Endothelial cell of umbilical vein (primary cell): Measurements from ENCODE around the gene CCDC74A. TPM values are rescaled to one million over a fixed set of nuclear protein-coding genes. Genes with fewer than 3 reads are reported as not detected.

Source experiments
- BruUV-seq: library from RNA; stranded (reverse); fragments of 400-500 nt; replicated peaks from 2 replicates; lab custom pipeline; 2021; lab: Mats Ljungman, UMichigan
- CTCF ChIA-PET: fragments of 300-600, 350-600 bp; sonication (Branson Sonifier 250); formaldehyde crosslinking; loops from one replicate; lab custom pipeline; 2021; ENCODE audit warnings: antibody characterized with exemption, inconsistent platforms; lab: Charles Lee
- POLR2A ChIA-PET: fragments of 300-600, 350-600 bp; sonication (Branson Sonifier 250); formaldehyde crosslinking; loops from one replicate; lab custom pipeline; 2021; ENCODE audit warnings: antibody characterized with exemption, inconsistent platforms; lab: Charles Lee
- DNase-seq: peaks from one replicate; pipeline ENCODE4 v3.0.0-alpha.2; 2011; ENCODE audit warnings: low read depth, low spot score
- FAIRE-seq: peaks from 2 replicates; lab custom pipeline; 2011; peaks lifted over from hg19 to GRCh38; lab: Jason Lieb, UNC
- H2AFZ ChIP-seq: 2 replicates; pipeline ENCODE4 v1.6.0; 2012; ENCODE audit warnings: low read depth, low read length, control low read depth, inconsistent platforms
- H3K27ac ChIP-seq: 2 replicates; pipeline ENCODE4 v1.5.1; 2011; ENCODE audit warnings: low read depth, mild to moderate bottlenecking, control low read depth, low read length, moderate library complexity; ENCODE audit not compliant: insufficient read depth
- H3K27me3 ChIP-seq, 2 experiments: 2 replicates each; pipeline versions ENCODE4 v1.6.0 to v1.6.1; 2011; ENCODE audit warnings: low read length in 2 of 2, mixed read lengths in 1 of 2; ENCODE audit not compliant: control insufficient read depth in 2 of 2, insufficient read depth in 2 of 2
- H3K36me3 ChIP-seq, 2 experiments: 2 replicates in 1 of 2; 3 replicates in 1 of 2; pipeline ENCODE4 v1.5.1; 2011; ENCODE audit warnings: low read length in 2 of 2, mild to moderate bottlenecking in 1 of 2, moderate library complexity in 1 of 2; ENCODE audit not compliant: control insufficient read depth in 2 of 2, insufficient read depth in 2 of 2; ENCODE audit errors: extremely low read depth in 1 of 2
- H3K4me1 ChIP-seq: 3 replicates; pipeline ENCODE4 v1.5.1; 2011; ENCODE audit warnings: mild to moderate bottlenecking, low read length; ENCODE audit not compliant: control insufficient read depth, insufficient read depth; ENCODE audit errors: extremely low read depth
- H3K4me2 ChIP-seq: 2 replicates; pipeline ENCODE4 v1.6.1; 2011; ENCODE audit warnings: low read length, control low read depth, mixed read lengths; ENCODE audit not compliant: insufficient read depth
- H3K4me3 ChIP-seq, 3 experiments: fragments of 200-600 bp in 1 of 3; sonication (generic), shearing (Covaris generic) in 1 of 3; replicated peaks in 1 of 3; 2 replicates each; pipeline ENCODE4 v1.5.1; 2011 to 2016; ENCODE audit warnings: control low read depth in 3 of 3, low read length in 3 of 3, mild to moderate bottlenecking in 2 of 3, inconsistent platforms in 1 of 3, low read depth in 1 of 3, moderate library complexity in 1 of 3; ENCODE audit not compliant: insufficient read depth in 1 of 3
- H3K79me2 ChIP-seq: 2 replicates; pipeline ENCODE4 v1.6.0; 2012; ENCODE audit warnings: low read length, inconsistent platforms; ENCODE audit not compliant: control insufficient read depth, insufficient read depth
- H3K9ac ChIP-seq: replicated peaks from 2 replicates; pipeline ENCODE3; 2011; ENCODE audit warnings: low read length, control low read depth; ENCODE audit not compliant: insufficient read depth; ENCODE audit errors: extremely low read depth
- H3K9me1 ChIP-seq: replicated peaks from 3 replicates; pipeline ENCODE4 v1.6.0; 2011; ENCODE audit warnings: mild to moderate bottlenecking, low read length; ENCODE audit not compliant: control insufficient read depth, insufficient read depth; ENCODE audit errors: extremely low read depth
- H3K9me3 ChIP-seq: replicated peaks from 2 replicates; pipeline ENCODE4 v1.5.1; 2012; ENCODE audit warnings: low read length, inconsistent platforms; ENCODE audit not compliant: control insufficient read depth, insufficient read depth
- H4K20me1 ChIP-seq: replicated peaks from 2 replicates; pipeline ENCODE3; 2011; ENCODE audit warnings: mild to moderate bottlenecking, low read length; ENCODE audit not compliant: control insufficient read depth, insufficient read depth; ENCODE audit errors: extremely low read depth
- EZH2 ChIP-seq: IDR thresholded peaks from 2 replicates; pipeline ENCODE4 v1.6.1; 2012; ENCODE audit warnings: borderline replicate concordance, low read depth, mild to moderate bottlenecking, moderate library complexity, low read length, inconsistent platforms; ENCODE audit not compliant: severe bottlenecking
- FOS ChIP-seq: IDR thresholded peaks from 2 replicates; pipeline ENCODE4 v1.6.1; 2011; ENCODE audit warnings: mild to moderate bottlenecking, low read length, moderate library complexity, borderline replicate concordance; ENCODE audit not compliant: insufficient read depth
- GATA2 ChIP-seq: IDR thresholded peaks from 2 replicates; pipeline ENCODE4 v1.7.0; 2011; ENCODE audit warnings: low read depth, mild to moderate bottlenecking, moderate library complexity, mixed read lengths, low read length; ENCODE audit not compliant: insufficient read length, insufficient read depth
- JUN ChIP-seq: IDR thresholded peaks from 2 replicates; pipeline ENCODE4 v1.6.1; 2011; ENCODE audit warnings: borderline replicate concordance, low read depth; ENCODE audit not compliant: insufficient read length, insufficient read depth
- MAX ChIP-seq: IDR thresholded peaks from 2 replicates; pipeline ENCODE4 v1.6.1; 2011; ENCODE audit not compliant: insufficient read depth, insufficient read length
- MYC ChIP-seq: IDR thresholded peaks from one replicate; pipeline ENCODE4 v1.6.1; 2011; ENCODE audit warnings: mild to moderate bottlenecking, low read depth, low read length
- POLR2A ChIP-seq: IDR thresholded peaks from 2 replicates; pipeline ENCODE4 v1.6.1; 2012; ENCODE audit warnings: low read depth, mild to moderate bottlenecking, control low read depth, low read length
- POLR2AphosphoS5 ChIP-seq: IDR thresholded peaks from 2 replicates; pipeline ENCODE4 v1.6.1; 2012; ENCODE audit warnings: low read depth, mild to moderate bottlenecking, control low read depth, low read length, moderate library complexity; ENCODE audit not compliant: insufficient read depth
- dilution Hi-C: fragments of 300-500 bp; cut with MboI; formaldehyde crosslinking; loops from one replicate; pipeline ENCODE4 v1.15.0; 2019; ENCODE audit warnings: low sequenced_read_pairs; ENCODE audit not compliant: extremely low pct_ligation_motif_present
- intact Hi-C: fragments of 100-400 bp; cut with micrococcal nuclease; formaldehyde crosslinking; loops from one replicate; pipeline ENCODE4 v1.10.0; 2022
- polyA plus RNA-seq, 4 experiments: library from polyadenylated mRNA; depleted of rRNA in 3 of 4; stranded (reverse) in 3 of 4; unstranded in 1 of 4; fragments of >200 nt; gene quantifications; 2 replicates each; pipeline versions ENCODE4 v1.2.1 to v1.2.3, GENCODE V29; 2011 to 2012; ENCODE audit warnings: missing spikeins in 1 of 4
- total RNA-seq: library from RNA; stranded (reverse); gene quantifications from 2 replicates; pipeline ENCODE4 v1.2.3, GENCODE V29; 2021
- TF ChIP-seq, protein P1 (sequence below), 2 donors: IDR thresholded peaks; 1 replicate in 1 of 2; 2 replicates in 1 of 2; pipeline ENCODE4 v1.5.1; 2011; ENCODE audit warnings: low read length in 2 of 2, mild to moderate bottlenecking in 2 of 2, moderate library complexity in 2 of 2, control low read depth in 1 of 2, inconsistent platforms in 1 of 2, low read depth in 1 of 2; ENCODE audit not compliant: insufficient read depth in 1 of 2; ENCODE audit errors: extremely low read depth in 1 of 2

The CCDC74A gene
- total and polyA plus RNA-seq, 2 donors (not counting 3 experiments of a cell fraction or from before 2014, with no cell fraction given) = 7.0 to 11.7 TPM

GRCh38 chr2:131556998-131557397 is 29.3 kb downstream of the CCDC74A start:
- intact Hi-C loops = no loop called here
- Histone ChIP-seq H3K4me3 (no peak overlapping the region), H3K9me3 (no peaks in the 10 kb centered on the region), H3K27me3 (peaks cover 2% of the 10 kb centered on the region in 2 experiments), H2AFZ (no peak overlapping the region), H3K4me1 (no peaks in the 10 kb centered on the region), H3K4me2 (no peak overlapping the region), H3K27ac (no peak overlapping the region), H3K9me1 (no peaks in the 10 kb centered on the region), H3K79me2 (no peaks in the 10 kb centered on the region), H3K9ac (no peak overlapping the region), H3K36me3 (no peaks in the 10 kb centered on the region), H4K20me1 (no peaks in the 10 kb centered on the region)
- ChIA-PET POLR2A (no interaction called here), CTCF (no interaction called here)
- TF ChIP-seq EZH2 (no peak), MAX (no peak), GATA2 (no peak), POLR2A (no peak), POLR2AphosphoS5 (no peak), JUN (no peak), MYC (no peak), FOS (no peak)
- TF ChIP-seq, protein P1, sequence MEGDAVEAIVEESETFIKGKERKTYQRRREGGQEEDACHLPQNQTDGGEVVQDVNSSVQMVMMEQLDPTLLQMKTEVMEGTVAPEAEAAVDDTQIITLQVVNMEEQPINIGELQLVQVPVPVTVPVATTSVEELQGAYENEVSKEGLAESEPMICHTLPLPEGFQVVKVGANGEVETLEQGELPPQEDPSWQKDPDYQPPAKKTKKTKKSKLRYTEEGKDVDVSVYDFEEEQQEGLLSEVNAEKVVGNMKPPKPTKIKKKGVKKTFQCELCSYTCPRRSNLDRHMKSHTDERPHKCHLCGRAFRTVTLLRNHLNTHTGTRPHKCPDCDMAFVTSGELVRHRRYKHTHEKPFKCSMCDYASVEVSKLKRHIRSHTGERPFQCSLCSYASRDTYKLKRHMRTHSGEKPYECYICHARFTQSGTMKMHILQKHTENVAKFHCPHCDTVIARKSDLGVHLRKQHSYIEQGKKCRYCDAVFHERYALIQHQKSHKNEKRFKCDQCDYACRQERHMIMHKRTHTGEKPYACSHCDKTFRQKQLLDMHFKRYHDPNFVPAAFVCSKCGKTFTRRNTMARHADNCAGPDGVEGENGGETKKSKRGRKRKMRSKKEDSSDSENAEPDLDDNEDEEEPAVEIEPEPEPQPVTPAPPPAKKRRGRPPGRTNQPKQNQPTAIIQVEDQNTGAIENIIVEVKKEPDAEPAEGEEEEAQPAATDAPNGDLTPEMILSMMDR (IDR thresholded peaks at IDR 0.05; ENCODE audit: extremely low read depth in 1 of 2, insufficient read depth in 1 of 2, low read depth in 1 of 2, low read length in 2 of 2) = no peak
- no TSS peak for BruUV-seq
- FAIRE-seq (no peak), DNase-seq (no peak)
- dilution Hi-C loops = no loop called here
